NCI-H2196 (cell line): ENCODE measurements around the gene APOE.
A peak's percentile ranks its signal among the peaks of the same experiment; 100 is the strongest.

Source experiments
- DNase-seq: peaks from one replicate; lab custom pipeline; 2025; ENCODE audit not compliant: unreplicated experiment; lab: John Stamatoyannopoulos, UW

APOE gene

GRCh38 chr19:44951179-44952159 lies 45.9 kb downstream of the APOE start:
- DNase-seq = peak; percentile 85

DNA sequence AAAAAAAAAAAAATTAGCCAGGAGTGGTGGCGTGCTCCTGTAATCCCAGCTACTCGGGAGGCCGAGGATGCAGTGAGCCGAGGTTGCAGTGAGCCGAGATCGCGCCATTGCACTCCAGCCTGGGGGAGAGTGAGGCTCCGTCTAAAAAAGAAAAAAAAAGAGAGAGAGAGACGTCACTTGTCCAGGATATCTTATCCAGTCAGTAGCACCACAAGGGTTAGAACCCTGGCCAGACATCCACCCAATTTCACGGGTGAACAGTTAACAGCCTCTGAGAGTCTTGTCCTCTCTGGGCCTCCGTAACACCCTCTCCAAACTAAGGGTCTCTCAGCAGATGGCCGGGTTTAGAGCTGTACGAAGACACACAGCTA lies 48.7 kb downstream of the APOE start:
- DNase-seq = no peak

GRCh38 chr19:44954649-44955504 lies 49.3 kb downstream of the APOE start, which contains the start of gene CLPTM1:
Gene CLPTM1 (plus strand): TSS chr19:44955380. CDS start chr19:44955396, 16 bp downstream.
- peak; percentile 96 for DNase-seq

DNA sequence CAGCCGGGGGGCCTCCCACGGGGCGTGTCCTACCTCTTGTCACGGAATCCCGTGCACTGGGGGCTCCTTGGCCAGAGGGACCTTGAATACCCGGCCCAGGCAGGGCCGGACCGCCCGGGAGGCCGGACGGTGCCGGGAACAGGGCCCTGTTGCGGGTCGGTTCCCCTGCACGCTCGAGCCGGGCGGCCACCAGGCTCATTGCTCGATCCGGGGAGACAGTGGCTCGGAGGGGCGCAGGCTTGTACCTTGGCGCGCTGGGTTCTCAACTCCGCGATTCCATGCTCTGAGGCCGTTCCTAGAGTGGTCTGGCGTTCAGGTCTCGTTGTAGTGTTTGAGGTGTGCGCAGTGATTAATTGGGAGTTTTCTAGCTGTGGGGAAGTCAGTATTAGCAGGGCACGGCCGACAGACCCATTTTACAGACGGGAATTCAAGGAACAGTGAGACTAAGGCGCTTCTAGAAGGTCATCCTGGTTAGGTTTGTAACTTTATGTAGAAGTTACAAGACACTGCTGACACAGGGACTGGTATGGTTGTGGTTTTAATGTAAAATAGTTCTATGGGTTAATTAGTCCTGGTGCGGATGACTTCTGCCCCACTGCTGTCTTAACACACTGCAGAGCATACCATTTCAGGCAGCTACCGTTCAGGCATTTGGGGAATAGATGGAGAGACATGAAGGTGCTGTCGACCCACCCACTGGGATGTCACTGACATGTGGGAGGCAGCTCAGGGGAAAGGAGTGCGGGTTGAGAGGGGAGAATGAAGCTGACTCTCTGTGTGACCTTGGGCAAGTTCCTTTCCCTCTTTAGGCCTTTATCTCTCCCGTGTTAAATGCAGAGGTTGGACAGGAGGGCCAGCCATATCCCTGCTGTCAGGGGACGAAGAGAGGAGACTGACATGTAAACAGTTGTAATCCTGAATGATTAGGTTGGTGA lies 50.2 kb downstream of the APOE start:
- no peak for DNase-seq

GRCh38 chr19:44957526-44957925 lies 51.9 kb downstream of the APOE start:
- DNase-seq = no peak

DNA sequence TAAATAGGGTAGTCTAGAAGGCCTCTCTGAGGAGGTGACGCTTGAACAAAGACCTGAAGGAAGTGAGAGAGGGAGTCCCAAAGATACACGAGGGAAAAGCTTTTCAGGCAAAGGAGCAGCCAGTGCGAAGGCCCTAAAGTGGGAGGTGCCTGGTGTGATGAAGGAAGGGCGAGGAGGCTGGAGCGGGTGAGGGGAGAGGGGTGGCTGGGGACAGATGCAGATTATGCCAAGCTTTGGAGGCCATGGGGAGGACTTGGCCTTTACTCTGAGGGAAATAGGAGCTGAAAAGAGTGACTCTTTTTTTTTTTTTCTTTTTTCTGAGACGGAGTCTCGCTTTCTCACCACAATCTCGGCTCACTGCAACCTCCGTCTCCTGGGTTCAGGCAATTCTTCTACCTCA lies 52.5 kb downstream of the APOE start:
- no peak for DNase-seq
